CD14-positive monocyte (primary cell): ENCODE measurements around the gene MACROH2A2. TPM values are rescaled to one million over a fixed set of nuclear protein-coding genes. Genes with fewer than 3 reads are reported as not detected.

ENCODE experiments used
- DNase-seq, 3 donors: peaks; one replicate each; pipeline ENCODE4 v3.0.0-alpha.2; 2011 to 2022
- H2AFZ ChIP-seq: 2 replicates; pipeline ENCODE4 v1.6.0; 2012; ENCODE audit warnings: mild to moderate bottlenecking, low read depth, low read length, inconsistent platforms; ENCODE audit not compliant: insufficient read depth, poor library complexity, severe bottlenecking
- H3K27ac ChIP-seq, 2 donors: 1 replicate in 1 of 2; 2 replicates in 1 of 2; pipeline ENCODE4 v1.5.1; 2012 to 2013; ENCODE audit warnings: low read length in 2 of 2, control low read depth in 1 of 2, inconsistent platforms in 1 of 2, low read depth in 1 of 2, mild to moderate bottlenecking in 1 of 2
- H3K27me3 ChIP-seq, 2 donors: one replicate each; pipeline versions ENCODE4 v1.6.0 to v1.6.1; 2011 to 2013; ENCODE audit warnings: low read length in 2 of 2; ENCODE audit not compliant: control insufficient read depth in 2 of 2, insufficient read depth in 2 of 2
- H3K36me3 ChIP-seq, 2 donors: replicated peaks in 1 of 2; 1 replicate in 1 of 2; 2 replicates in 1 of 2; pipeline versions ENCODE4 v1.5.1 to v1.6.1; 2012 to 2013; ENCODE audit warnings: low read length in 2 of 2, control low read depth in 1 of 2, inconsistent platforms in 1 of 2, mild to moderate bottlenecking in 1 of 2; ENCODE audit not compliant: insufficient read depth in 2 of 2, control insufficient read depth in 1 of 2
- H3K4me1 ChIP-seq, 2 donors: 1 replicate in 1 of 2; 2 replicates in 1 of 2; pipeline versions ENCODE4 v1.5.1 to v1.6.1; 2012 to 2013; ENCODE audit warnings: low read length in 2 of 2, control low read depth in 1 of 2, inconsistent platforms in 1 of 2, mild to moderate bottlenecking in 1 of 2, moderate library complexity in 1 of 2; ENCODE audit not compliant: insufficient read depth in 2 of 2, control insufficient read depth in 1 of 2
- H3K4me2 ChIP-seq: replicated peaks from 2 replicates; pipeline ENCODE3; 2012; ENCODE audit warnings: low read length, moderate library complexity, mild to moderate bottlenecking; ENCODE audit not compliant: poor library complexity, severe bottlenecking; ENCODE audit errors: extremely low read depth
- H3K4me3 ChIP-seq, 3 experiments: fragments of 200-600 bp in 1 of 3; sonication (generic) in 1 of 3; replicated peaks in 1 of 3; 1 replicate in 2 of 3; 2 replicates in 1 of 3; pipeline ENCODE4 v1.5.1; 2011 to 2013; ENCODE audit warnings: low read length in 3 of 3, mild to moderate bottlenecking in 3 of 3, control low read depth in 2 of 3, low read depth in 2 of 3, inconsistent platforms in 1 of 3, moderate library complexity in 1 of 3
- H3K79me2 ChIP-seq: 2 replicates; pipeline ENCODE4 v1.6.0; 2012; ENCODE audit warnings: mild to moderate bottlenecking, control low read depth, inconsistent platforms, low read length, moderate library complexity; ENCODE audit not compliant: insufficient read depth
- H3K9ac ChIP-seq: 2 replicates; pipeline ENCODE4 v1.6.0; 2017; ENCODE audit warnings: low read length, mild to moderate bottlenecking; ENCODE audit not compliant: insufficient read depth, poor library complexity, severe bottlenecking
- H3K9me3 ChIP-seq, 2 donors: replicated peaks in 1 of 2; 1 replicate in 1 of 2; 2 replicates in 1 of 2; pipeline versions ENCODE4 v1.5.1 to v1.6.1; 2012 to 2013; ENCODE audit warnings: low read length in 2 of 2, control low read depth in 1 of 2; ENCODE audit not compliant: control insufficient read depth in 1 of 2, insufficient read depth in 1 of 2
- H4K20me1 ChIP-seq: 2 replicates; pipeline ENCODE4 v1.6.0; 2012; ENCODE audit warnings: mild to moderate bottlenecking, low read length, control low read depth, moderate library complexity; ENCODE audit not compliant: insufficient read depth
- H3K27ac Mint-ChIP-seq, 7 donors: one replicate each; pipeline ENCODE4 v1.8.0; 2020; ENCODE audit warnings: mild to moderate bottlenecking in 7 of 7, mixed read lengths in 7 of 7, moderate library complexity in 6 of 7, inconsistent platforms in 2 of 7
- H3K27me3 Mint-ChIP-seq, 3 donors: one replicate each; pipeline ENCODE4 v1.8.0; 2021 to 2022; ENCODE audit warnings: low read depth in 3 of 3, mild to moderate bottlenecking in 3 of 3, mixed read lengths in 3 of 3, moderate library complexity in 3 of 3, inconsistent platforms in 1 of 3
- H3K36me3 Mint-ChIP-seq, 2 donors: one replicate each; pipeline ENCODE4 v1.8.0; 2020; ENCODE audit warnings: mixed read lengths in 2 of 2, inconsistent platforms in 1 of 2, mild to moderate bottlenecking in 1 of 2
- H3K4me1 Mint-ChIP-seq: one replicate; pipeline ENCODE4 v1.8.0; 2020; ENCODE audit warnings: mild to moderate bottlenecking, mixed read lengths
- H3K4me3 Mint-ChIP-seq, 2 donors: one replicate each; pipeline ENCODE4 v1.8.0; 2020; ENCODE audit warnings: mild to moderate bottlenecking in 2 of 2, mixed read lengths in 2 of 2, moderate library complexity in 1 of 2
- H3K9me3 Mint-ChIP-seq, 7 donors: one replicate each; pipeline ENCODE4 v1.8.0; 2020 to 2022; ENCODE audit warnings: mixed read lengths in 7 of 7, mild to moderate bottlenecking in 6 of 7, moderate library complexity in 6 of 7, inconsistent platforms in 2 of 7
- WGBS: methylation state at CpG from one replicate; pipeline ENCODE4 v1.1.5; 2013; ENCODE audit warnings: missing lambda C conversion rate; ENCODE audit not compliant: insufficient coverage; 5-methylcytosine and 5-hydroxymethylcytosine counted together
- intact Hi-C, 2 donors: fragments of 100-400 bp; cut with micrococcal nuclease; formaldehyde crosslinking; loops; one replicate each; pipeline versions ENCODE4 v1.15.0 to v1.15.1; 2023
- polyA plus RNA-seq, 3 donors: library from polyadenylated mRNA; depleted of rRNA in 1 of 3; unstranded in 2 of 3; stranded (reverse) in 1 of 3; fragments of 300-500 nt in 2 of 3; fragments of >200 nt in 1 of 3; fragmentation: Illumina TruSeq in 2 of 3; gene quantifications; 1 replicate in 2 of 3; 2 replicates in 1 of 3; pipeline ENCODE4 v1.2.3, GENCODE V29; 2012 to 2021
- TF ChIP-seq, protein P1 (sequence below): fragments of 200-600 bp; IDR thresholded peaks from one replicate; pipeline ENCODE4 v1.8.0; 2022; ENCODE audit warnings: antibody characterized with exemption, mild to moderate bottlenecking

Gene MACROH2A2
- polyA plus RNA-seq, 3 donors: 1.0 to 1.9 (median 1.7) TPM

DNA sequence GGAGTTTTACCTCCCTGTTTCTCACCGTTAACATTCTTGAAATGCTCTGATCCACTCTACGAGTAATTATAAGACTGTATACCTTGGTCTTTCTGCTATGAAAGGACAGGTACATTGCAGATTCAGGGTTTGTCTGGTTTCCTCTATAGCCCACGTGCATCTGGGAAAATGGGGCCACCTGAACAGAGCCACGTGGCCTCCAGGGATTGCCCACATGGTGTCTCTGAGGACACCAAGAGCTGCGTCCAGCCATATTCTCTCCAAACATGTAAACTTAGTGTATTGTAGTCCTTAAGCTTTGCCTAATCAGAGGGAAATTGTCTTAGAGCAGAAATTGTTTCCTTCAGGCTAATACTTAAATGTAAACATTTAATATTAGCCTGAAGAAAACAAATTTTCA is 16.7 kb downstream of the MACROH2A2 start:
- Histone ChIP-seq H3K4me2 (no peak overlapping the region), H4K20me1 (no peaks in the 10 kb centered on the region), H3K79me2 (no peaks in the 10 kb centered on the region), H3K9me3 (no peaks in the 10 kb centered on the region), H3K27ac (no peak overlapping the region), H3K4me1 (no peaks in the 10 kb centered on the region), H3K36me3 (no peaks in the 10 kb centered on the region), H3K4me3 (no peak overlapping the region), H3K9ac (no peak overlapping the region), H2AFZ (no peak overlapping the region), H3K27me3 (no peaks in the 10 kb centered on the region)
- WGBS: 100% methylated on average over 1 of the region's 5 CpGs
- TF ChIP-seq, protein P1, sequence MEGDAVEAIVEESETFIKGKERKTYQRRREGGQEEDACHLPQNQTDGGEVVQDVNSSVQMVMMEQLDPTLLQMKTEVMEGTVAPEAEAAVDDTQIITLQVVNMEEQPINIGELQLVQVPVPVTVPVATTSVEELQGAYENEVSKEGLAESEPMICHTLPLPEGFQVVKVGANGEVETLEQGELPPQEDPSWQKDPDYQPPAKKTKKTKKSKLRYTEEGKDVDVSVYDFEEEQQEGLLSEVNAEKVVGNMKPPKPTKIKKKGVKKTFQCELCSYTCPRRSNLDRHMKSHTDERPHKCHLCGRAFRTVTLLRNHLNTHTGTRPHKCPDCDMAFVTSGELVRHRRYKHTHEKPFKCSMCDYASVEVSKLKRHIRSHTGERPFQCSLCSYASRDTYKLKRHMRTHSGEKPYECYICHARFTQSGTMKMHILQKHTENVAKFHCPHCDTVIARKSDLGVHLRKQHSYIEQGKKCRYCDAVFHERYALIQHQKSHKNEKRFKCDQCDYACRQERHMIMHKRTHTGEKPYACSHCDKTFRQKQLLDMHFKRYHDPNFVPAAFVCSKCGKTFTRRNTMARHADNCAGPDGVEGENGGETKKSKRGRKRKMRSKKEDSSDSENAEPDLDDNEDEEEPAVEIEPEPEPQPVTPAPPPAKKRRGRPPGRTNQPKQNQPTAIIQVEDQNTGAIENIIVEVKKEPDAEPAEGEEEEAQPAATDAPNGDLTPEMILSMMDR: no peak
- Mint-ChIP-seq H3K4me3 (no peak overlapping the region), H3K27ac (peak overlapping the region in 1 of 7 donors; percentile 36), H3K27me3 (no peaks in the 10 kb centered on the region), H3K4me1 (no peaks in the 10 kb centered on the region), H3K36me3 (no peaks in the 10 kb centered on the region), H3K9me3 (peaks cover 0 to 2% (median 0%) of the 10 kb centered on the region in 7 donors)
- intact Hi-C loops: no loop called here
- no peak for DNase-seq

DNA sequence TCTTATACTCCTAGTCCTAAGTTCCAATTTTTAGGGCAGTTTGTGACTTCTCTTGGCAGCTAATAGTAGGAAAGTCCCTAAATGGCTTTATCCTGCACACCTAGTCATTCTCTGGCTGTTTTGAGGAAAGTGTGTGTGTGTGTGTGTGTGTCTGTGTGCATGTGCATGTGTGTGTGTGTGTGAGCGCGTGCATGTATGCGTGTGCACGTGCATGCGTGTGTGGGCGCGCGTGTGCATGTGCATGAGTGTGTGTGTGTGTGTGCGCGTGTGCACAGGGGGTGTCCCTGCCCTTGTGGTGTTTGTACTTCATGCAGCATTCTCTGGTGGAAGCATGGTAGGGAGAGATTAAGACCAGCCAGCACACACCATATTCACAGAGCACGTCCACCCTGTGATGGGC is 18.2 kb downstream of the MACROH2A2 start:
- no peaks in the 10 kb centered on the region for H3K9me3 ChIP-seq
- H4K20me1 ChIP-seq: no peaks in the 10 kb centered on the region
- Mint-ChIP-seq H3K4me3 (no peak overlapping the region), H3K36me3 (no peaks in the 10 kb centered on the region), H3K9me3 (peaks cover 0 to under 1% (median 0%) of the 10 kb centered on the region in 7 donors), H3K27me3 (no peaks in the 10 kb centered on the region), H3K4me1 (no peaks in the 10 kb centered on the region), H3K27ac (no peak overlapping the region)
- no peaks in the 10 kb centered on the region for H3K4me1 ChIP-seq
- H3K9ac ChIP-seq: no peak overlapping the region
- H3K79me2 ChIP-seq: no peaks in the 10 kb centered on the region
- H3K27ac ChIP-seq: no peak overlapping the region
- no peak overlapping the region for H2AFZ ChIP-seq
- intact Hi-C loops: no loop called here
- H3K4me2 ChIP-seq: no peak overlapping the region
- no peak overlapping the region for H3K4me3 ChIP-seq
- no peaks in the 10 kb centered on the region for H3K36me3 ChIP-seq
- no peak for DNase-seq
- 50% methylated on average over 1 of the region's 11 CpGs for WGBS
- H3K27me3 ChIP-seq: no peaks in the 10 kb centered on the region
- TF ChIP-seq, protein P1: no peak
